Endothelial cell of umbilical vein (primary cell): ENCODE data around the gene SPACA7. TPM values are rescaled to one million over a fixed set of nuclear protein-coding genes. Genes with fewer than 3 reads are reported as not detected.

ENCODE experiments used
- BruUV-seq: library from RNA; stranded (reverse); fragments of 400-500 nt; replicated peaks from 2 replicates; lab custom pipeline; 2021; lab: Mats Ljungman, UMichigan
- CTCF ChIA-PET: fragments of 300-600, 350-600 bp; sonication (Branson Sonifier 250); formaldehyde crosslinking; loops from one replicate; lab custom pipeline; 2021; ENCODE audit warnings: antibody characterized with exemption, inconsistent platforms; lab: Charles Lee
- POLR2A ChIA-PET: fragments of 300-600, 350-600 bp; sonication (Branson Sonifier 250); formaldehyde crosslinking; loops from one replicate; lab custom pipeline; 2021; ENCODE audit warnings: antibody characterized with exemption, inconsistent platforms; lab: Charles Lee
- DNase-seq: peaks from one replicate; pipeline ENCODE4 v3.0.0-alpha.2; 2011; ENCODE audit warnings: low read depth, low spot score
- FAIRE-seq: peaks from 2 replicates; lab custom pipeline; 2011; peaks lifted over from hg19 to GRCh38; lab: Jason Lieb, UNC
- H2AFZ ChIP-seq: 2 replicates; pipeline ENCODE4 v1.6.0; 2012; ENCODE audit warnings: low read depth, low read length, control low read depth, inconsistent platforms
- H3K27ac ChIP-seq: 2 replicates; pipeline ENCODE4 v1.5.1; 2011; ENCODE audit warnings: low read depth, mild to moderate bottlenecking, control low read depth, low read length, moderate library complexity; ENCODE audit not compliant: insufficient read depth
- H3K27me3 ChIP-seq, 2 experiments: 2 replicates each; pipeline versions ENCODE4 v1.6.0 to v1.6.1; 2011; ENCODE audit warnings: low read length in 2 of 2, mixed read lengths in 1 of 2; ENCODE audit not compliant: control insufficient read depth in 2 of 2, insufficient read depth in 2 of 2
- H3K36me3 ChIP-seq, 2 experiments: 2 replicates in 1 of 2; 3 replicates in 1 of 2; pipeline ENCODE4 v1.5.1; 2011; ENCODE audit warnings: low read length in 2 of 2, mild to moderate bottlenecking in 1 of 2, moderate library complexity in 1 of 2; ENCODE audit not compliant: control insufficient read depth in 2 of 2, insufficient read depth in 2 of 2; ENCODE audit errors: extremely low read depth in 1 of 2
- H3K4me1 ChIP-seq: 3 replicates; pipeline ENCODE4 v1.5.1; 2011; ENCODE audit warnings: mild to moderate bottlenecking, low read length; ENCODE audit not compliant: control insufficient read depth, insufficient read depth; ENCODE audit errors: extremely low read depth
- H3K4me2 ChIP-seq: 2 replicates; pipeline ENCODE4 v1.6.1; 2011; ENCODE audit warnings: low read length, control low read depth, mixed read lengths; ENCODE audit not compliant: insufficient read depth
- H3K4me3 ChIP-seq, 3 experiments: fragments of 200-600 bp in 1 of 3; sonication (generic), shearing (Covaris generic) in 1 of 3; replicated peaks in 1 of 3; 2 replicates each; pipeline ENCODE4 v1.5.1; 2011 to 2016; ENCODE audit warnings: control low read depth in 3 of 3, low read length in 3 of 3, mild to moderate bottlenecking in 2 of 3, inconsistent platforms in 1 of 3, low read depth in 1 of 3, moderate library complexity in 1 of 3; ENCODE audit not compliant: insufficient read depth in 1 of 3
- H3K79me2 ChIP-seq: 2 replicates; pipeline ENCODE4 v1.6.0; 2012; ENCODE audit warnings: low read length, inconsistent platforms; ENCODE audit not compliant: control insufficient read depth, insufficient read depth
- H3K9ac ChIP-seq: replicated peaks from 2 replicates; pipeline ENCODE3; 2011; ENCODE audit warnings: low read length, control low read depth; ENCODE audit not compliant: insufficient read depth; ENCODE audit errors: extremely low read depth
- H3K9me1 ChIP-seq: replicated peaks from 3 replicates; pipeline ENCODE4 v1.6.0; 2011; ENCODE audit warnings: mild to moderate bottlenecking, low read length; ENCODE audit not compliant: control insufficient read depth, insufficient read depth; ENCODE audit errors: extremely low read depth
- H3K9me3 ChIP-seq: replicated peaks from 2 replicates; pipeline ENCODE4 v1.5.1; 2012; ENCODE audit warnings: low read length, inconsistent platforms; ENCODE audit not compliant: control insufficient read depth, insufficient read depth
- H4K20me1 ChIP-seq: replicated peaks from 2 replicates; pipeline ENCODE3; 2011; ENCODE audit warnings: mild to moderate bottlenecking, low read length; ENCODE audit not compliant: control insufficient read depth, insufficient read depth; ENCODE audit errors: extremely low read depth
- CTCF ChIP-seq, 2 donors: IDR thresholded peaks; 1 replicate in 1 of 2; 2 replicates in 1 of 2; pipeline ENCODE4 v1.5.1; 2011; ENCODE audit warnings: low read length in 2 of 2, mild to moderate bottlenecking in 2 of 2, moderate library complexity in 2 of 2, control low read depth in 1 of 2, inconsistent platforms in 1 of 2, low read depth in 1 of 2; ENCODE audit not compliant: insufficient read depth in 1 of 2; ENCODE audit errors: extremely low read depth in 1 of 2
- EZH2 ChIP-seq: IDR thresholded peaks from 2 replicates; pipeline ENCODE4 v1.6.1; 2012; ENCODE audit warnings: borderline replicate concordance, low read depth, mild to moderate bottlenecking, moderate library complexity, low read length, inconsistent platforms; ENCODE audit not compliant: severe bottlenecking
- FOS ChIP-seq: IDR thresholded peaks from 2 replicates; pipeline ENCODE4 v1.6.1; 2011; ENCODE audit warnings: mild to moderate bottlenecking, low read length, moderate library complexity, borderline replicate concordance; ENCODE audit not compliant: insufficient read depth
- GATA2 ChIP-seq: IDR thresholded peaks from 2 replicates; pipeline ENCODE4 v1.7.0; 2011; ENCODE audit warnings: low read depth, mild to moderate bottlenecking, moderate library complexity, mixed read lengths, low read length; ENCODE audit not compliant: insufficient read length, insufficient read depth
- JUN ChIP-seq: IDR thresholded peaks from 2 replicates; pipeline ENCODE4 v1.6.1; 2011; ENCODE audit warnings: borderline replicate concordance, low read depth; ENCODE audit not compliant: insufficient read length, insufficient read depth
- MAX ChIP-seq: IDR thresholded peaks from 2 replicates; pipeline ENCODE4 v1.6.1; 2011; ENCODE audit not compliant: insufficient read depth, insufficient read length
- MYC ChIP-seq: IDR thresholded peaks from one replicate; pipeline ENCODE4 v1.6.1; 2011; ENCODE audit warnings: mild to moderate bottlenecking, low read depth, low read length
- POLR2A ChIP-seq: IDR thresholded peaks from 2 replicates; pipeline ENCODE4 v1.6.1; 2012; ENCODE audit warnings: low read depth, mild to moderate bottlenecking, control low read depth, low read length
- POLR2AphosphoS5 ChIP-seq: IDR thresholded peaks from 2 replicates; pipeline ENCODE4 v1.6.1; 2012; ENCODE audit warnings: low read depth, mild to moderate bottlenecking, control low read depth, low read length, moderate library complexity; ENCODE audit not compliant: insufficient read depth
- dilution Hi-C: fragments of 300-500 bp; cut with MboI; formaldehyde crosslinking; loops from one replicate; pipeline ENCODE4 v1.15.0; 2019; ENCODE audit warnings: low sequenced_read_pairs; ENCODE audit not compliant: extremely low pct_ligation_motif_present
- intact Hi-C: fragments of 100-400 bp; cut with micrococcal nuclease; formaldehyde crosslinking; loops from one replicate; pipeline ENCODE4 v1.10.0; 2022
- polyA plus RNA-seq, 4 experiments: library from polyadenylated mRNA; depleted of rRNA in 3 of 4; stranded (reverse) in 3 of 4; unstranded in 1 of 4; fragments of >200 nt; gene quantifications; 2 replicates each; pipeline versions ENCODE4 v1.2.1 to v1.2.3, GENCODE V29; 2011 to 2012; ENCODE audit warnings: missing spikeins in 1 of 4
- total RNA-seq: library from RNA; stranded (reverse); gene quantifications from 2 replicates; pipeline ENCODE4 v1.2.3, GENCODE V29; 2021

SPACA7 gene
- total and polyA plus RNA-seq, 2 donors (not counting 3 experiments of a cell fraction or from before 2014, with no cell fraction given) = not detected

GRCh38 chr13:112467236-112467635, 91.1 kb downstream of the SPACA7 start:
- no peak for FAIRE-seq
- BruUV-seq = no TSS peak

More at GRCh38 chr13:112467236-112467635, 91.1 kb downstream of the SPACA7 start:
- dilution Hi-C loops = no loop called here
- no peak overlapping the region for H3K4me2 ChIP-seq
- TF ChIP-seq MAX (no peak), MYC (no peak), POLR2AphosphoS5 (no peak), JUN (no peak), FOS (no peak), POLR2A (no peak), GATA2 (no peak), EZH2 (no peak), CTCF (IDR thresholded peaks at IDR 0.05; ENCODE audit: extremely low read depth in 1 of 2, insufficient read depth in 1 of 2, low read depth in 1 of 2, low read length in 2 of 2) (no peak)
- H3K9me3 ChIP-seq = no peaks in the 10 kb centered on the region
- intact Hi-C loops = no loop called here
- ChIA-PET POLR2A (no interaction called here), CTCF (no interaction called here)
- H3K79me2 ChIP-seq = no peaks in the 10 kb centered on the region
- no peaks in the 10 kb centered on the region for H3K27me3 ChIP-seq
- H3K4me3 ChIP-seq = no peak overlapping the region
- H3K9ac ChIP-seq = no peak overlapping the region
- H4K20me1 ChIP-seq = no peaks in the 10 kb centered on the region
- no peak for DNase-seq
- H3K36me3 ChIP-seq = no peaks in the 10 kb centered on the region
- no peak overlapping the region for H3K27ac ChIP-seq
- no peaks in the 10 kb centered on the region for H3K9me1 ChIP-seq
- no peaks in the 10 kb centered on the region for H3K4me1 ChIP-seq
- H2AFZ ChIP-seq = no peak overlapping the region
